CD14-positive monocyte (primary cell): ENCODE results near the gene PRRC2B. TPM values are rescaled to one million over a fixed set of nuclear protein-coding genes. Genes with fewer than 3 reads are reported as not detected.

ENCODE experiments used
- DNase-seq, 3 donors: peaks; one replicate each; pipeline ENCODE4 v3.0.0-alpha.2; 2011 to 2022
- H2AFZ ChIP-seq: 2 replicates; pipeline ENCODE4 v1.6.0; 2012; ENCODE audit warnings: mild to moderate bottlenecking, low read depth, low read length, inconsistent platforms; ENCODE audit not compliant: insufficient read depth, poor library complexity, severe bottlenecking
- H3K27ac ChIP-seq, 2 donors: 1 replicate in 1 of 2; 2 replicates in 1 of 2; pipeline ENCODE4 v1.5.1; 2012 to 2013; ENCODE audit warnings: low read length in 2 of 2, control low read depth in 1 of 2, inconsistent platforms in 1 of 2, low read depth in 1 of 2, mild to moderate bottlenecking in 1 of 2
- H3K27me3 ChIP-seq, 2 donors: one replicate each; pipeline versions ENCODE4 v1.6.0 to v1.6.1; 2011 to 2013; ENCODE audit warnings: low read length in 2 of 2; ENCODE audit not compliant: control insufficient read depth in 2 of 2, insufficient read depth in 2 of 2
- H3K36me3 ChIP-seq, 2 donors: replicated peaks in 1 of 2; 1 replicate in 1 of 2; 2 replicates in 1 of 2; pipeline versions ENCODE4 v1.5.1 to v1.6.1; 2012 to 2013; ENCODE audit warnings: low read length in 2 of 2, control low read depth in 1 of 2, inconsistent platforms in 1 of 2, mild to moderate bottlenecking in 1 of 2; ENCODE audit not compliant: insufficient read depth in 2 of 2, control insufficient read depth in 1 of 2
- H3K4me1 ChIP-seq, 2 donors: 1 replicate in 1 of 2; 2 replicates in 1 of 2; pipeline versions ENCODE4 v1.5.1 to v1.6.1; 2012 to 2013; ENCODE audit warnings: low read length in 2 of 2, control low read depth in 1 of 2, inconsistent platforms in 1 of 2, mild to moderate bottlenecking in 1 of 2, moderate library complexity in 1 of 2; ENCODE audit not compliant: insufficient read depth in 2 of 2, control insufficient read depth in 1 of 2
- H3K4me2 ChIP-seq: replicated peaks from 2 replicates; pipeline ENCODE3; 2012; ENCODE audit warnings: low read length, moderate library complexity, mild to moderate bottlenecking; ENCODE audit not compliant: poor library complexity, severe bottlenecking; ENCODE audit errors: extremely low read depth
- H3K4me3 ChIP-seq, 3 experiments: fragments of 200-600 bp in 1 of 3; sonication (generic) in 1 of 3; replicated peaks in 1 of 3; 1 replicate in 2 of 3; 2 replicates in 1 of 3; pipeline ENCODE4 v1.5.1; 2011 to 2013; ENCODE audit warnings: low read length in 3 of 3, mild to moderate bottlenecking in 3 of 3, control low read depth in 2 of 3, low read depth in 2 of 3, inconsistent platforms in 1 of 3, moderate library complexity in 1 of 3
- H3K79me2 ChIP-seq: 2 replicates; pipeline ENCODE4 v1.6.0; 2012; ENCODE audit warnings: mild to moderate bottlenecking, control low read depth, inconsistent platforms, low read length, moderate library complexity; ENCODE audit not compliant: insufficient read depth
- H3K9ac ChIP-seq: 2 replicates; pipeline ENCODE4 v1.6.0; 2017; ENCODE audit warnings: low read length, mild to moderate bottlenecking; ENCODE audit not compliant: insufficient read depth, poor library complexity, severe bottlenecking
- H3K9me3 ChIP-seq, 2 donors: replicated peaks in 1 of 2; 1 replicate in 1 of 2; 2 replicates in 1 of 2; pipeline versions ENCODE4 v1.5.1 to v1.6.1; 2012 to 2013; ENCODE audit warnings: low read length in 2 of 2, control low read depth in 1 of 2; ENCODE audit not compliant: control insufficient read depth in 1 of 2, insufficient read depth in 1 of 2
- H4K20me1 ChIP-seq: 2 replicates; pipeline ENCODE4 v1.6.0; 2012; ENCODE audit warnings: mild to moderate bottlenecking, low read length, control low read depth, moderate library complexity; ENCODE audit not compliant: insufficient read depth
- H3K27ac Mint-ChIP-seq, 7 donors: one replicate each; pipeline ENCODE4 v1.8.0; 2020; ENCODE audit warnings: mild to moderate bottlenecking in 7 of 7, mixed read lengths in 7 of 7, moderate library complexity in 6 of 7, inconsistent platforms in 2 of 7
- H3K27me3 Mint-ChIP-seq, 3 donors: one replicate each; pipeline ENCODE4 v1.8.0; 2021 to 2022; ENCODE audit warnings: low read depth in 3 of 3, mild to moderate bottlenecking in 3 of 3, mixed read lengths in 3 of 3, moderate library complexity in 3 of 3, inconsistent platforms in 1 of 3
- H3K36me3 Mint-ChIP-seq, 2 donors: one replicate each; pipeline ENCODE4 v1.8.0; 2020; ENCODE audit warnings: mixed read lengths in 2 of 2, inconsistent platforms in 1 of 2, mild to moderate bottlenecking in 1 of 2
- H3K4me1 Mint-ChIP-seq: one replicate; pipeline ENCODE4 v1.8.0; 2020; ENCODE audit warnings: mild to moderate bottlenecking, mixed read lengths
- H3K4me3 Mint-ChIP-seq, 2 donors: one replicate each; pipeline ENCODE4 v1.8.0; 2020; ENCODE audit warnings: mild to moderate bottlenecking in 2 of 2, mixed read lengths in 2 of 2, moderate library complexity in 1 of 2
- H3K9me3 Mint-ChIP-seq, 7 donors: one replicate each; pipeline ENCODE4 v1.8.0; 2020 to 2022; ENCODE audit warnings: mixed read lengths in 7 of 7, mild to moderate bottlenecking in 6 of 7, moderate library complexity in 6 of 7, inconsistent platforms in 2 of 7
- WGBS: methylation state at CpG from one replicate; pipeline ENCODE4 v1.1.5; 2013; ENCODE audit warnings: missing lambda C conversion rate; ENCODE audit not compliant: insufficient coverage; 5-methylcytosine and 5-hydroxymethylcytosine counted together
- intact Hi-C, 2 donors: fragments of 100-400 bp; cut with micrococcal nuclease; formaldehyde crosslinking; loops; one replicate each; pipeline versions ENCODE4 v1.15.0 to v1.15.1; 2023
- polyA plus RNA-seq, 3 donors: library from polyadenylated mRNA; depleted of rRNA in 1 of 3; unstranded in 2 of 3; stranded (reverse) in 1 of 3; fragments of 300-500 nt in 2 of 3; fragments of >200 nt in 1 of 3; fragmentation: Illumina TruSeq in 2 of 3; gene quantifications; 1 replicate in 2 of 3; 2 replicates in 1 of 3; pipeline ENCODE4 v1.2.3, GENCODE V29; 2012 to 2021
- TF ChIP-seq, protein P1 (sequence below): fragments of 200-600 bp; IDR thresholded peaks from one replicate; pipeline ENCODE4 v1.8.0; 2022; ENCODE audit warnings: antibody characterized with exemption, mild to moderate bottlenecking

Gene PRRC2B
- polyA plus RNA-seq, 3 donors: 2.8 to 36.2 (median 8.6) TPM

DNA sequence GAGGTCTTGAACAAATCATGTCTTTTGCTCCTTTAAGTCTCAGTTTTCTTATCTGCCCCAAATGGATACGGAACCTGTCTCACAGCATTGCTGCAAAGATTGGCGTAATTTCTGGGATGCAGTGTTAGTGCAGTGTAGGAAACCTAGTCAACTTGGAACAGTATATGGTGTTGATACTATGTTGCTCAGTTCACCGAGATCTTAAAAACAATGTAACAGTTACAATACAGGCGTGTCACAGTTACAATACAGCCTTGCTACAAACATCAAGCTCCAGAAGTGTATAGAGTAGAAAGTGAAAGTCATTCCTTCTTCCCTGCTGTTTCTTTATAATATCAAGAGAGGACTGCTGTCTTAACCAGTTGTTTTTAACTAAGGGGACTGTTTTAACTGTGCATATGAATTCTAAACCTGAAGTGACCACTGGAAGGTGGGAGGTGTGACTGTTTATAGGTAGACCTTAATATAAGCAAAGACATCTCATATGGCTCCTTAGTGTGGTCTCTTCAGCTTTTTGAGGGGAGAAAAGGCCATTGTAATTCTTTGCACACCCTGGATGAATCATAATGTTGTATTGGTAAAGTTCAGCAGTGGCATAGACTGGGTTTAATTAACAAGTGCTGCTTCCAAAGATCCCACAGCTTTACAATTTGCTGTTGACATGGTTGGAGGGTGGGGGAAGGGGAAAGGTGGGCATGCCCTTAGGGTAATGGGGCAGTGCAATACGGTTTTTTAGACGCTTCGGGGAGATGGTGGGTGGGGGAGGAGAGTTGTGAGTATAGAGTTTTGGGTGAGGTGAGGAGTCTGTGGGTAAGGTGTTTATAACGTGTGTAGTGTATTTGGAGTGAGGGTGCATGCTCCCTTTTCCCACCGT lies 12.9 kb downstream of the PRRC2B start:
- Mint-ChIP-seq H3K9me3 (peaks cover 0 to 2% (median 0%) of the 10 kb centered on the region in 7 donors), H3K36me3 (peaks cover 0 to 11% of the 10 kb centered on the region in 2 donors), H3K4me1 (peaks cover 86% of the 10 kb centered on the region), H3K27me3 (peaks cover 0 to 3% (median 0%) of the 10 kb centered on the region in 3 donors), H3K27ac (peak overlapping the region; percentile 4 to 85 (median 76)), H3K4me3 (peak overlapping the region in 1 of 2 donors; percentile 59)
- peak overlapping the region; percentile 31 to 73 for H3K27ac ChIP-seq
- no peaks in the 10 kb centered on the region for H3K9me3 ChIP-seq
- intact Hi-C loops: loop anchor here in 1 of 2 donors (5.0 kb wide), 1 partner anchor 54 kb away; no protein-coding TSS in a partner anchor
- 85% methylated on average over 4 of the region's 9 CpGs for WGBS
- no peak overlapping the region for H3K9ac ChIP-seq
- H2AFZ ChIP-seq: no peak overlapping the region
- H3K27me3 ChIP-seq: no peaks in the 10 kb centered on the region
- peak overlapping the region; percentile 38 for H3K4me2 ChIP-seq
- H3K36me3 ChIP-seq: peaks cover 0 to 11% of the 10 kb centered on the region in 2 donors
- TF ChIP-seq, protein P1, sequence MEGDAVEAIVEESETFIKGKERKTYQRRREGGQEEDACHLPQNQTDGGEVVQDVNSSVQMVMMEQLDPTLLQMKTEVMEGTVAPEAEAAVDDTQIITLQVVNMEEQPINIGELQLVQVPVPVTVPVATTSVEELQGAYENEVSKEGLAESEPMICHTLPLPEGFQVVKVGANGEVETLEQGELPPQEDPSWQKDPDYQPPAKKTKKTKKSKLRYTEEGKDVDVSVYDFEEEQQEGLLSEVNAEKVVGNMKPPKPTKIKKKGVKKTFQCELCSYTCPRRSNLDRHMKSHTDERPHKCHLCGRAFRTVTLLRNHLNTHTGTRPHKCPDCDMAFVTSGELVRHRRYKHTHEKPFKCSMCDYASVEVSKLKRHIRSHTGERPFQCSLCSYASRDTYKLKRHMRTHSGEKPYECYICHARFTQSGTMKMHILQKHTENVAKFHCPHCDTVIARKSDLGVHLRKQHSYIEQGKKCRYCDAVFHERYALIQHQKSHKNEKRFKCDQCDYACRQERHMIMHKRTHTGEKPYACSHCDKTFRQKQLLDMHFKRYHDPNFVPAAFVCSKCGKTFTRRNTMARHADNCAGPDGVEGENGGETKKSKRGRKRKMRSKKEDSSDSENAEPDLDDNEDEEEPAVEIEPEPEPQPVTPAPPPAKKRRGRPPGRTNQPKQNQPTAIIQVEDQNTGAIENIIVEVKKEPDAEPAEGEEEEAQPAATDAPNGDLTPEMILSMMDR: no peak
- peaks cover 100% of the 10 kb centered on the region for H4K20me1 ChIP-seq
- peak overlapping the region in 1 of 3 experiments; percentile 19 for H3K4me3 ChIP-seq
- H3K79me2 ChIP-seq: peaks cover 100% of the 10 kb centered on the region
- H3K4me1 ChIP-seq: peaks cover 59 to 77% of the 10 kb centered on the region in 2 donors
- DNase-seq: no peak

DNA sequence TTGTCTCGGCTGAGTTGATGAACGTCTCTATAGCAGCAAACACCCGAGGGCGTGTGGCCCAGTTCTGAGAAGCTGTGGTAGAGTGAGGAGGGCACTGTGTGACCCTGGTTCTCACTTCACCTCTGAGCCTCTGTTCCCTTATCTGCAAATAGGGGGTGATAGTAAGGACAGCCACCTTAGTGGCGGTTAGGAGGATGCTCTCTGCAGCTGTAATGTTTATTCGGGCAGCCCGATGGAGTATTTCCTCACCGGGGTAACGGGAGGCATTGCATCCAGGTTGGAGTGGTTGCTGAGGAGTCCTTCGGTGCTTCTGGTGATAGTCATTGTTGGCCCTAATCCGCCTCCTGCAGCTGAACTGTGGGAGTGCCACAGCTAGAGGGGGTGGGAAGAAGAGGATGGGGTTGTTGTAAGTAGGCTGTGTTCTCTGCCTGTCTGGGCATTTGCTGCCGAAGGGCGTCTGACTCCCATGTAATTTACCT lies 13.9 kb downstream of the PRRC2B start:
- H3K36me3 Mint-ChIP-seq: peaks cover 1 to 11% of the 10 kb centered on the region in 2 donors
- no peak overlapping the region for H3K4me2 ChIP-seq
- H3K36me3 ChIP-seq: peaks cover 0 to 2% of the 10 kb centered on the region in 2 donors
- H3K4me1 Mint-ChIP-seq: peaks cover 77% of the 10 kb centered on the region
- H3K9me3 Mint-ChIP-seq: peaks cover 0 to 2% (median 0%) of the 10 kb centered on the region in 7 donors
- peaks cover 100% of the 10 kb centered on the region for H4K20me1 ChIP-seq
- no peak overlapping the region for H2AFZ ChIP-seq
- no peak overlapping the region for H3K4me3 ChIP-seq
- intact Hi-C loops: loop anchor here in 1 of 2 donors (5.0 kb wide), 1 partner anchor 55 kb away; no protein-coding TSS in a partner anchor
- H3K27ac ChIP-seq: peak overlapping the region in 1 of 2 donors; percentile 73
- H3K27me3 Mint-ChIP-seq: peaks cover 0 to 3% (median 0%) of the 10 kb centered on the region in 3 donors
- no peaks in the 10 kb centered on the region for H3K27me3 ChIP-seq
- H3K79me2 ChIP-seq: peaks cover 100% of the 10 kb centered on the region
- WGBS: 45% methylated on average over 7 of the region's 13 CpGs
- no peak overlapping the region for H3K4me3 Mint-ChIP-seq
- no peaks in the 10 kb centered on the region for H3K9me3 ChIP-seq
- H3K4me1 ChIP-seq: peaks cover 52 to 72% of the 10 kb centered on the region in 2 donors
- no peak overlapping the region for H3K9ac ChIP-seq
- TF ChIP-seq, protein P1: peak; percentile 16
- peak overlapping the region in 5 of 7 donors; percentile 16 to 85 (median 30) for H3K27ac Mint-ChIP-seq
- DNase-seq: no peak
